Retinal pigment epithelial cell (primary cell): ENCODE measurements around the gene C11orf52.

Experiments used
- DNase-seq: peaks from one replicate; pipeline ENCODE4 v3.0.0-alpha.2; 2010; ENCODE audit warnings: low read depth
- H3K4me3 ChIP-seq: 2 replicates; pipeline ENCODE4 v1.5.1; 2011; ENCODE audit warnings: mild to moderate bottlenecking, low read length, control low read depth, moderate library complexity
- CTCF ChIP-seq: conservative IDR thresholded peaks from 2 replicates; pipeline ENCODE4 v1.5.1; 2011; ENCODE audit warnings: low read depth, low read length, control low read depth, inconsistent platforms

The C11orf52 gene

GRCh38 chr11:111933872-111934271 is 15.2 kb downstream of the C11orf52 start:
- no peak for DNase-seq
- no peak overlapping the region for H3K4me3 ChIP-seq
- TF ChIP-seq CTCF, result no peak

GRCh38 chr11:111934306-111934705 is 15.6 kb downstream of the C11orf52 start:
- DNase-seq, result no peak
- no peak for TF ChIP-seq CTCF

GRCh38 chr11:111935317-111936039 is 16.8 kb downstream of the C11orf52 start:
- no peak for TF ChIP-seq CTCF
- no peak for DNase-seq
- no peak overlapping the region for H3K4me3 ChIP-seq

More at GRCh38 chr11:111934306-111934705, 15.6 kb downstream of the C11orf52 start:
- H3K4me3 ChIP-seq, result no peak overlapping the region

GRCh38 chr11:111936040-111936540 is 17.4 kb downstream of the C11orf52 start:
- DNase-seq, result no peak
- no peak for TF ChIP-seq CTCF
- peak overlapping the region; percentile 68 for H3K4me3 ChIP-seq

- DNase-seq, result no peak
- peak overlapping the region; percentile 68 for H3K4me3 ChIP-seq
- no peak for TF ChIP-seq CTCF
Observed at GRCh38 chr11:111937461-111937769, 18.7 kb downstream of the C11orf52 start.

GRCh38 chr11:111937844-111938243 is 19.1 kb downstream of the C11orf52 start:
- peak overlapping the region; percentile 68 for H3K4me3 ChIP-seq
- no peak for TF ChIP-seq CTCF
- no peak for DNase-seq

GRCh38 chr11:111938687-111939160 is 20.0 kb downstream of the C11orf52 start:
- DNase-seq, result no peak
- peak overlapping the region; percentile 68 for H3K4me3 ChIP-seq

More at GRCh38 chr11:111938687-111939160, 20.0 kb downstream of the C11orf52 start:
- TF ChIP-seq CTCF, result no peak
